ENCODE data around the gene PDCD1. TPM values are rescaled to one million over a fixed set of nuclear protein-coding genes. Genes with fewer than 3 reads are reported as not detected.

The PDCD1 gene
- total RNA-seq, 4 donors from 2014 or later = 0.49 to 2.3 (median 1.1) TPM

GRCh38 chr2:241850544-241851324 is 8.0 kb downstream of the PDCD1 start:
- 92 to 93% methylated on average over 5 to 6 of the region's 27 CpGs for WGBS, 2 donors
- intact Hi-C loops (cut with DNase I) = no loop called here
- Histone ChIP-seq H3K36me3 (no peaks in the 10 kb centered on the region), H3K4me3 (replicated peaks in 1 of 3) (no peak overlapping the region), H3K4me1 (no peaks in the 10 kb centered on the region), H3K27me3 (no peaks in the 10 kb centered on the region), H3K27ac (no peak overlapping the region), H3K9me3 (no peaks in the 10 kb centered on the region)
- DNase-seq = no peak
- TF ChIP-seq POLR2A (IDR thresholded peaks at IDR 0.05) = no peak
- no peak for TF ChIP-seq CTCF (IDR thresholded peaks at IDR 0.05)

- Histone ChIP-seq H3K36me3 (no peaks in the 10 kb centered on the region), H3K9me3 (no peaks in the 10 kb centered on the region), H3K4me3 (replicated peaks in 1 of 3) (no peak overlapping the region), H3K27me3 (no peaks in the 10 kb centered on the region), H3K4me1 (peaks cover 1% of the 10 kb centered on the region in 2 donors), H3K27ac (no peak overlapping the region)
- TF ChIP-seq POLR2A (IDR thresholded peaks at IDR 0.05) (no peak), CTCF (IDR thresholded peaks at IDR 0.05) (no peak)
- intact Hi-C loops (cut with DNase I) = no loop called here
- WGBS, 2 donors = 93 to 95% methylated on average over 11 to 15 of the region's 16 CpGs
- DNase-seq = no peak
Observed at GRCh38 chr2:241849616-241850543, 8.8 kb downstream of the PDCD1 start.

- H3K4me1 ChIP-seq = peaks cover 3 to 7% of the 10 kb centered on the region in 2 donors
- no peak for DNase-seq
- 89 to 97% methylated on average over 19 to 33 of the region's 39 CpGs for WGBS, 2 donors
- TF ChIP-seq POLR2A (IDR thresholded peaks at IDR 0.05) (no peak), CTCF (IDR thresholded peaks at IDR 0.05) (no peak)
- no peak overlapping the region for H3K27ac ChIP-seq
- no peak overlapping the region for H3K4me3 ChIP-seq (replicated peaks in 1 of 3)
- no peaks in the 10 kb centered on the region for H3K36me3 ChIP-seq
- no peaks in the 10 kb centered on the region for H3K9me3 ChIP-seq
- intact Hi-C loops (cut with DNase I) = no loop called here
- no peaks in the 10 kb centered on the region for H3K27me3 ChIP-seq
Observed at GRCh38 chr2:241848761-241849615, 9.7 kb downstream of the PDCD1 start.

- intact Hi-C loops (cut with DNase I) = no loop called here
- no peaks in the 10 kb centered on the region for H3K36me3 ChIP-seq
- H3K4me1 ChIP-seq = peaks cover 3 to 7% of the 10 kb centered on the region in 2 donors
- no peak for TF ChIP-seq CTCF (IDR thresholded peaks at IDR 0.05)
- WGBS, 2 donors = 88 to 91% methylated on average over 22 of the region's 22 CpGs
- no peak overlapping the region for H3K27ac ChIP-seq
- H3K27me3 ChIP-seq = no peaks in the 10 kb centered on the region
- H3K4me3 ChIP-seq (replicated peaks in 1 of 3) = no peak overlapping the region
- no peak for DNase-seq
- H3K9me3 ChIP-seq = no peaks in the 10 kb centered on the region
Observed at GRCh38 chr2:241846406-241846805, 12.3 kb downstream of the PDCD1 start.

Measured in thyroid gland (tissue), 4 donors.